GM23248 (cell line): ENCODE measurements around the gene ICE1. TPM values are rescaled to one million over a fixed set of nuclear protein-coding genes. Genes with fewer than 3 reads are reported as not detected.

Source experiments
- DNase-seq: peaks from one replicate; pipeline ENCODE4 v3.0.0-alpha.2; 2015
- H2AFZ ChIP-seq: fragments of 200-600 bp; sonication (generic); 2 replicates; pipeline ENCODE4 v1.6.1; 2016; ENCODE audit warnings: antibody characterized with exemption
- H3F3A ChIP-seq: fragments of 200-600 bp; sonication (generic); 2 replicates; pipeline ENCODE4 v1.6.1; 2016; ENCODE audit warnings: mild to moderate bottlenecking, antibody characterized with exemption, mixed run types; ENCODE audit not compliant: insufficient read depth
- H3K27ac ChIP-seq: fragments of 200-600 bp; sonication (generic); 2 replicates; pipeline ENCODE4 v1.5.1; 2016; ENCODE audit warnings: mild to moderate bottlenecking
- H3K27me3 ChIP-seq: fragments of 200-600 bp; sonication (generic); replicated peaks from 2 replicates; pipeline ENCODE4 v1.6.1; 2016; ENCODE audit warnings: mild to moderate bottlenecking; ENCODE audit not compliant: insufficient read depth
- H3K36me3 ChIP-seq: fragments of 200-600 bp; sonication (generic); 2 replicates; pipeline ENCODE4 v1.6.1; 2016; ENCODE audit warnings: low read depth, mild to moderate bottlenecking
- H3K4me1 ChIP-seq: fragments of 200-600 bp; sonication (generic); 2 replicates; pipeline ENCODE4 v1.6.1; 2016; ENCODE audit warnings: mild to moderate bottlenecking; ENCODE audit not compliant: insufficient read depth
- H3K4me2 ChIP-seq: fragments of 200-600 bp; sonication (generic); one replicate; pipeline ENCODE4 v1.6.1; 2016; ENCODE audit warnings: mild to moderate bottlenecking; ENCODE audit not compliant: unreplicated experiment
- H3K4me3 ChIP-seq: fragments of 200-600 bp; sonication (generic); 2 replicates; pipeline ENCODE4 v1.5.1; 2016; ENCODE audit warnings: mild to moderate bottlenecking
- H3K79me2 ChIP-seq: fragments of 200-600 bp; sonication (generic); 2 replicates; pipeline ENCODE4 v1.6.1; 2016; ENCODE audit warnings: mild to moderate bottlenecking; ENCODE audit not compliant: insufficient read depth
- H3K9ac ChIP-seq: fragments of 200-600 bp; sonication (generic); 2 replicates; pipeline ENCODE4 v1.6.1; 2016; ENCODE audit warnings: mild to moderate bottlenecking
- H3K9me2 ChIP-seq: fragments of 200-600 bp; sonication (generic); 2 replicates; pipeline ENCODE4 v1.6.1; 2016; ENCODE audit warnings: mixed run types, mild to moderate bottlenecking, moderate library complexity; ENCODE audit not compliant: insufficient read depth
- H3K9me3 ChIP-seq: fragments of 200-600 bp; sonication (generic); one replicate; pipeline ENCODE4 v1.6.1; 2017; ENCODE audit warnings: low read depth
- H4K20me1 ChIP-seq: fragments of 200-600 bp; sonication (generic); 2 replicates; pipeline ENCODE4 v1.6.0; 2016; ENCODE audit not compliant: insufficient read depth
- EZH2 ChIP-seq: fragments of 200-600 bp; sonication (generic); IDR thresholded peaks from 2 replicates; pipeline ENCODE4 v1.6.1; 2018; ENCODE audit warnings: antibody characterized with exemption, mild to moderate bottlenecking; ENCODE audit not compliant: insufficient read depth, poor library complexity, severe bottlenecking
- EZH2phosphoT487 ChIP-seq: fragments of 200-600 bp; sonication (generic); IDR thresholded peaks from 2 replicates; pipeline ENCODE4 v1.6.1; 2018; ENCODE audit warnings: antibody characterized with exemption, moderate library complexity, mild to moderate bottlenecking, low read depth; ENCODE audit not compliant: insufficient read depth
- WGBS, 2 experiments: methylation state at CpG; one replicate each; pipeline ENCODE4 v1.1.6; 2015 to 2017; ENCODE audit warnings: low lambda C conversion rate in 2 of 2, low coverage in 1 of 2; ENCODE audit errors: missing lambda C conversion rate in 2 of 2; 5-methylcytosine and 5-hydroxymethylcytosine counted together
- in situ Hi-C: fragments of 300-500 bp; cut with MboI; formaldehyde crosslinking; loops from 2 replicates; pipeline ENCODE4 v1.15.0; 2020
- polyA plus RNA-seq: library from polyadenylated mRNA; unstranded; fragments of >200 nt; fragmentation: Nextera tagmentation; extraction: Ambion mirVana; gene quantifications from 2 replicates; pipeline ENCODE4 v1.2.1, GENCODE V29; 2016
- total RNA-seq: library from RNA; depleted of rRNA; stranded (reverse); fragments of >200 nt; shearing (Covaris generic); gene quantifications from 2 replicates; pipeline ENCODE4 v1.2.3, GENCODE V29; 2014

The ICE1 gene
- total and polyA plus RNA-seq, 2 experiments from 2014 or later: 12.2 to 17.0 TPM

DNA sequence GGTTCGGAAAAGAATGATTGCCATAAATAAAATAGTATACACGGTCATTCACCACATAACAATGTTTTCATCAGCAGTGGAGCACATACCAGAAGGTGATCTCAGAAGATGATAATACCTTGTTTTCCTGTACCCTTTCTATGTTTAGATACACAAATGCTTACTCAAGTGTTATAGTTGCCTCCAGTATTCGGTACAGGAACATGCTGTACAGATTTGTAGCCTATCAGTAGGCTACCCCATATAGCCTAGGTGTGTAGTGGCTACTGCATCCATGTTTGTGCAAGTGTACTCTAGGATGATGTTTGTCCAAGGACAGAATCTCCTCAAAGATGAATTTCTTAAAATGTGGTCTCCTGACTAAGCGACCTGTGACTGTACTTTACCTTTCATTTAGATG, 59.2 kb downstream of the ICE1 start:
- H3K79me2 ChIP-seq: no peaks in the 10 kb centered on the region
- H2AFZ ChIP-seq: no peak overlapping the region
- H3K4me3 ChIP-seq: no peak overlapping the region
- no peaks in the 10 kb centered on the region for H4K20me1 ChIP-seq
- H3K9ac ChIP-seq: no peak overlapping the region
- H3K27ac ChIP-seq: no peak overlapping the region
- no peak overlapping the region for H3K4me2 ChIP-seq
- H3K4me1 ChIP-seq: peaks cover 8% of the 10 kb centered on the region; the same call in 1 of the 2 replicates
- H3K9me3 ChIP-seq: no peaks in the 10 kb centered on the region
- no peaks in the 10 kb centered on the region for H3K27me3 ChIP-seq
- in situ Hi-C loops: loop anchor here (10.0 kb wide), 1 partner anchor 1243 kb away; no protein-coding TSS in a partner anchor
- H3K9me2 ChIP-seq: no peaks in the 10 kb centered on the region
- H3K36me3 ChIP-seq: peaks cover 11% of the 10 kb centered on the region; the same call in 1 of the 2 replicates
- no peak for DNase-seq
- 72 to 75% methylated on average over 4 of the region's 4 CpGs for WGBS, 2 experiments
- 0 out of 2 replicates have a peak, but pooled peaks cover 22% of the 10 kb centered on the region for H3F3A ChIP-seq
- TF ChIP-seq EZH2 (no peak), EZH2phosphoT487 (no peak)

DNA sequence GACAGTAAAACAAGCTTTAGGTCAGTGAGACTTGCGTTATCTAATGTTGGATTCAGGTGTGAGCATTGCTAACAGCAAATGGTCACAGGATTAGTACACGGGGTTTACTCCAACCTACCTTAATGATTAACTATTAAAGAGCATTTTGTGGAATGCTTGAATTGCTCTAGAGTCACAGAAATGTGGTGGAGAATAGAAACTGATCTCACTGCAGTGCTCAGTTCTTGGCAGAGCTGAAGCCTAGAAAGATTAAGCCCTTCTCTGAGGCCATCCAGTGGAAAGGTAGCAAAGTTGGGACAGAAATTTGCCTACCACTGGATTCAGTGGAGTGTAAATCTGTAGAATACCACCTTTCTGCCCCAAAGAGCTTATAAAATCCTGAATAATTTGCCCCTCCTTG, 60.9 kb downstream of the ICE1 start:
- no peaks in the 10 kb centered on the region for H3K9me3 ChIP-seq
- DNase-seq: no peak
- H3K9ac ChIP-seq: no peak overlapping the region
- H2AFZ ChIP-seq: no peak overlapping the region
- no peaks in the 10 kb centered on the region for H3K79me2 ChIP-seq
- H3K4me3 ChIP-seq: no peak overlapping the region
- no peak overlapping the region for H3K4me2 ChIP-seq
- H3K9me2 ChIP-seq: no peaks in the 10 kb centered on the region
- in situ Hi-C loops: loop anchor here (10.0 kb wide), 1 partner anchor 1241 kb away; no protein-coding TSS in a partner anchor
- H3K36me3 ChIP-seq: no peaks in the 10 kb centered on the region; the same call in 1 of the 2 replicates
- H3K27ac ChIP-seq: no peak overlapping the region
- no peak for TF ChIP-seq EZH2
- no peak for TF ChIP-seq EZH2phosphoT487
- 0 out of 2 replicates have a peak, but pooled peaks cover 22% of the 10 kb centered on the region for H3F3A ChIP-seq
- no peaks in the 10 kb centered on the region for H4K20me1 ChIP-seq
- 73 to 78% methylated on average over 2 of the region's 2 CpGs for WGBS, 2 experiments
- peaks cover 8% of the 10 kb centered on the region; the same call in 1 of the 2 replicates for H3K4me1 ChIP-seq
- H3K27me3 ChIP-seq: no peaks in the 10 kb centered on the region

DNA sequence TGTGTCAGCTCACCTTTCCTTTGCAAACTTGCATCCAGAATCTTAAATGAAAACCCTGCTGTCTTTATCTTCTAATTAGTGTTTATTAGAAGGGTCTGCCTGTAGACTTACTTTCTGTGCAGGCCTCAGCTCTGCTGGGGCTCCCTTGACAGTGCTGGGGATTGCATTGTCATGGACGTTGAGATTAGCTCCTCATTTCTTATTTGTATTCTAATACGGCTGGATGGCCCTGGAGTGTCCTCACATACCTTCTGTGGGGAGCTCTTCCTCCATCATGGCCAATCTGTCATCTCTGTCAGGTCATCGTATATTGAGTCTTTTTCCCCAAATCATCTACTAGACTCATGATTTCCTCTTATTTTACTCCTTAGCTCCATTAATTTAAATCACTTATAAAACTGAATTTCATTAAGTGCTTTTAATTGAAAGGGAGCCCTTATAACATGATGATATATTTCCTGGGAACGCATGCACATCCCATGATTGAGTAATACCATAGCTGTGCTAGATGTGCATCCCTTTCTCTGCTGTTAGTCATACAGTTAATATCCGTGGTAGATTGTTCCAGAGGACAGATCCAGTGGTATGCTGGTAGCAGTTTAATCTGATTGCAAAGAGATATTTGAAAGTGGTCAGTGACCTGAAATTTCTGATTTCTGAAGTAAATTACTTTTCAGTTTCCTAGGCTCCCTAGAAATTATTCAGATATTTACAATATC, 61.6 kb downstream of the ICE1 start:
- Histone ChIP-seq H3K27me3 (no peaks in the 10 kb centered on the region), H3K4me1 (peaks cover 8% of the 10 kb centered on the region; the same call in 1 of the 2 replicates), H3K79me2 (no peaks in the 10 kb centered on the region), H3K9me2 (no peaks in the 10 kb centered on the region), H2AFZ (no peak overlapping the region), H3K9ac (no peak overlapping the region), H3K4me3 (no peak overlapping the region), H3K36me3 (peaks cover under 1% of the 10 kb centered on the region; the same call in 1 of the 2 replicates), H3F3A (peaks cover 23% of the 10 kb centered on the region; the same call in 1 of the 2 replicates), H3K27ac (no peak overlapping the region), H3K4me2 (no peak overlapping the region), H3K9me3 (no peaks in the 10 kb centered on the region), H4K20me1 (no peaks in the 10 kb centered on the region)
- no peak for TF ChIP-seq EZH2
- TF ChIP-seq EZH2phosphoT487: no peak
- 53 to 56% methylated on average over 5 of the region's 5 CpGs for WGBS, 2 experiments
- in situ Hi-C loops: loop anchor here (10.0 kb wide), 1 partner anchor 1241 kb away; no protein-coding TSS in a partner anchor
- peak; percentile 77 for DNase-seq

DNA sequence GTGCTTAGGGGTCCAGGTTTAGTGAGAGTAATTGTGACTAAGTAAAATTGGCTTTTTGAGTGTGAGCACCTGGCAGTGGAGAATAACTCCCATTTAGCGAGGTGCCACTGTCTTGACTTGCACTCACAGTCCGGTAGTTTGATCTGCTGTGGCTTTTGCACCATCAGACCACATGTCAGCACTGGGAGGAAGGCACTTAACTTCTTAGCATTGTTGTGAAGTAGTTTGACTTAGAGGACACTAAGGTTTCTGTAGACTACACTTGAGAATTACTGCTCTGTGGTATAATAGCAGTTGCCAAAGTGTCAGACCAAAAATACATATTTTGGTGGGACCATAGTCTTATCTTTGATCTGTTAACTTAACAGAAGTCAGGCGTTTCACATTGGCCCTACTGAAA, 63.6 kb downstream of the ICE1 start:
- no peak overlapping the region for H3K4me2 ChIP-seq
- H3K9me2 ChIP-seq: no peaks in the 10 kb centered on the region
- H3K4me3 ChIP-seq: no peak overlapping the region
- H3F3A ChIP-seq: peaks cover 20% of the 10 kb centered on the region; the same call in 1 of the 2 replicates
- 98 to 99% methylated on average over 3 of the region's 3 CpGs for WGBS, 2 experiments
- peaks cover 8% of the 10 kb centered on the region; the same call in 1 of the 2 replicates for H3K4me1 ChIP-seq
- no peaks in the 10 kb centered on the region for H3K9me3 ChIP-seq
- H2AFZ ChIP-seq: no peak overlapping the region
- no peaks in the 10 kb centered on the region for H3K79me2 ChIP-seq
- no peak overlapping the region for H3K9ac ChIP-seq
- peaks cover 14% of the 10 kb centered on the region; the same call in 1 of the 2 replicates for H3K36me3 ChIP-seq
- DNase-seq: no peak
- no peak overlapping the region for H3K27ac ChIP-seq
- in situ Hi-C loops: loop anchor here (10.0 kb wide), 1 partner anchor 1239 kb away; no protein-coding TSS in a partner anchor
- H4K20me1 ChIP-seq: no peaks in the 10 kb centered on the region
- no peak for TF ChIP-seq EZH2phosphoT487
- no peak for TF ChIP-seq EZH2
- H3K27me3 ChIP-seq: no peaks in the 10 kb centered on the region
